EH (cell line): ENCODE measurements around the gene CFB.
"Not testable (repeated sequence)": the region's sequence is repeated elsewhere in the genome, so short reads cannot be mapped to it uniquely, and the experiment has no call there.

Experiments used
- DNase-seq: peaks from one replicate; pipeline ENCODE4 v3.0.0-alpha.2; 2015; ENCODE audit warnings: low read depth

Gene CFB

GRCh38 chr6:31971279-31971992 is 25.5 kb downstream of the CFB start:
- DNase-seq: no peak

DNA sequence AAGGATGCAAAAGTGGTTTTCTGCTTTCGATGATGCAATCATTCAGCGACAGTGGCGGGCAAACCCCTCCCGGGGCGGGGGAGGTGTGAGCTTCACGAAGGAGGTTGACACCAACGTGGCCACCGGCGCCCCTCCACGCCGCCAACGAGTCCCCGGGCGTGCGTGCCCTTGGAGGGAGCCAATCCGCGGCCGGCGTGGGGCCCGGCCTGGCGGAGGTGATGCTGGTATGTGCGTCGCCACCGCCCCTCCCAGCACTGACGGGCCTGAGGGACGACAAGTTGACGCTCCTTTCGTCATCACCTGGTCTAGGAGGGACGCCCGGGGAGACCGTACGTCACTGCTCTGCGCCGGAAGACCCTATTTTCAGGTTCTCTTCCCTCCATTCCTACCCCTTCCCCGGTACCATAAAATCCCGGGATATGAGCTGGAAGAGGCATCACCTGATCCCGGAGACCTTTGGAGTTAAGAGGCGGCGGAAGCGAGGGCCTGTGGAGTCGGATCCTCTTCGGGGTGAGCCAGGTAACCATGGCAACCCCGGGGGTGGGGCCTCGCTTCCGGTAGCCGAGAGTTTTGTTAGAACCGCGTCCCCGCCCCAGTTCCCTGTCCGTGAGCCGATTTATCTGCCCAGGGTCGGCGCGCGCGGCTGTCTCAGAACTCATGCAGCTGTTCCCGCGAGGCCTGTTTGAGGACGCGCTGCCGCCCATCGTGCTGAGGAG is 26.3 kb downstream of the CFB start, which contains the start of gene DXO:
DXO (minus strand) TSS at position 146 of the 716 bp plus-strand sequence. CDS start 463 bp downstream, outside the sequence.
- DNase-seq: peak; percentile 99

DNA sequence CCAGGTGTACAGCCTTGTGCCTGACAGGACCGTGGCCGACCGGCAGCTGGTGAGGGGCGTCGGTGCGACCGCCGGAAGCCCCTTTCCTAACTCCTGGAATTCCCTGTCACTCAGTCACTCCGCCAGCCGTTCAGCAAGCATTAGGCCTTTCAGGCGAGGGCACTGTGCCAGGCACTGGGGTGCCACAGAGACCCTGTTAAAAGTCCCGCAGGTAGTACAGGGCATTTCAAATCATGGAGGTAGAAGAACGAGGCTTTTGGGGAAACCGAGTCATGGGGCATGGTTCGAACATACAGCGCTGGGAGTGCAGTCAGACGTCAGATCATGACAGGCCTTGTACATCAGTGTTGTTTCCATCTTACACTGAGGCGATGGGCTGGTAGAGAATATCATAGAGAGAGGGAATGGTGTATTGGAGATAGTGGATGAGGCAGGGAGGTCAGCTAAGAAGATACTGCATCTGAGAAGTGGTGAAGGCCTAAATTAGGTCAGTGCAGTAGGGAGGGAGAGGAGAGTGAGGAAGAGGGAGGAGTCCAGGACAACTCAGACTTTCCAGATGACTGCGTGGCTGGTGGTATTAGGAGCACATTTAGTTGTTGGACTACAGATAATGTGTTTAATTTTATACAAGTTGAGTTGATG is 26.9 kb downstream of the CFB start:
- DNase-seq: peak; percentile 67

DNA sequence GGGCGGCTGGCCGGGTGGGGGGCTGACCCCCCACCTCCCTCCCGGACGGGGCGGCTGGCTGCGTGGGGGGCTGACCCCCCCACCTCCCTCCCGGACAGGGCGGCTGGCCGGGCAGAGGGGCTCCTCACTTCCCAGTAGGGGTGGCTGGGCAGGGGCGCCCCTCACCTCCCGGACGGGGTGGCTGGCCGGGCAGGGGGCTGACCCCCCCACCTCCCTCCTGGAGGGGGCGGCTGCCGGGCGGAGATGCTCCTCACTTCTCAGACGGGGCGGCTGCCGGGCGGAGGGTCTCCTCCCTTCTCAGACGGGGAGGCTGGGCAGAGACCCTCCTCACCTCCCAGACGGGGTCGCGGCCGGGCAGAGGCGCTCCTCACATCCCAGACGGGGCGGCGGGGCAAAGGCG is 30.2 kb downstream of the CFB start:
- not testable (repeated sequence) for DNase-seq

- no peak for DNase-seq
These were observed 32.0 kb downstream of the CFB start for GRCh38 chr6:31977816-31978431.

DNA sequence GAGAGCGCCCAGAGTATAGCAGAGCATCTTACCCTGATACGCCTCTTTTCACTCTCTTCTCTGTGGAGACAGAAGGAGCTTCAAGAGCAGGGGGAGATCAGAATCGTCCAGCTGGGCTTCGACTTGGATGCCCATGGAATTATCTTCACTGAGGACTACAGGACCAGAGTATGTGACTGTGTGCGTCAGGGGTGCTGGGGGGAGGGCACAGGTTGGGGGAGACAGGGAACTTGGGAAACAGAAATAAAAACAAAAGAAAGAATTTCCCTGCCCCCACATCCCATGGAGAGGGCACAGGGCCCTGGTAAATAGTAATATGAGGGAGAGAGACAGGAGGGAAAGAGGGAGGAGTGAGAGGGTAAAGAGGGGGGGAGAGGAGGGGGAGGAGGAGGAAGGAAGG is 32.9 kb downstream of the CFB start:
- no peak for DNase-seq

DNA sequence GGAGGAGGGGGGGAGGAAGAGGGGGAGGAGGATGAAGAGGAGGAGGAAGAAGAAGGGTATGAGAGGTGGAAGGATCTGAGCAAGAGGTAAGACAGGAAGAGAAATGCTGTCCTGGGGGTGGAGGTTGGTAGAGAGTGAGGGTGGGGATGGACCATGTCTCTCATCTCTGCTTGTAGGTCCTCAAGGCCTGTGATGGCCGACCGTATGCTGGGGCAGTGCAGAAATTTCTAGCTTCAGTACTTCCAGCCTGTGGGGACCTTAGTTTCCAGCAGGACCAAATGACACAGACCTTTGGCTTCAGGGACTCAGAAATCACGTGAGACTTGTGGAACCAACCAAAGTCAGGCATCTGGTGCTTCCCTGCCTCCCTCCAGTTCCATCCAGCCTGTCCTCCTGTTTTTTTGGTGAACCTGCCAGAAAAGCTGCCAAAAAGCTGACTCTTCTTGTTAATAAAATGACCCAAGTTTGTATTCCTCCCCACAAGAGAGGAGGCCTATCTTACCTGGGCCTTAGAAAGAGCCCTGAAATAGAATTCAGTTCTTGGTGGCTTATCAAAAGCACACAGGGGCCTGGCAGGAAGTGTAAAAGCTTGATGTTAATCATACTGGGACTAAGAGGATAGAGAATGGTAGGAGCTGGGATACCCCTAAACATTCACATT is 33.5 kb downstream of the CFB start:
- DNase-seq: no peak

DNA sequence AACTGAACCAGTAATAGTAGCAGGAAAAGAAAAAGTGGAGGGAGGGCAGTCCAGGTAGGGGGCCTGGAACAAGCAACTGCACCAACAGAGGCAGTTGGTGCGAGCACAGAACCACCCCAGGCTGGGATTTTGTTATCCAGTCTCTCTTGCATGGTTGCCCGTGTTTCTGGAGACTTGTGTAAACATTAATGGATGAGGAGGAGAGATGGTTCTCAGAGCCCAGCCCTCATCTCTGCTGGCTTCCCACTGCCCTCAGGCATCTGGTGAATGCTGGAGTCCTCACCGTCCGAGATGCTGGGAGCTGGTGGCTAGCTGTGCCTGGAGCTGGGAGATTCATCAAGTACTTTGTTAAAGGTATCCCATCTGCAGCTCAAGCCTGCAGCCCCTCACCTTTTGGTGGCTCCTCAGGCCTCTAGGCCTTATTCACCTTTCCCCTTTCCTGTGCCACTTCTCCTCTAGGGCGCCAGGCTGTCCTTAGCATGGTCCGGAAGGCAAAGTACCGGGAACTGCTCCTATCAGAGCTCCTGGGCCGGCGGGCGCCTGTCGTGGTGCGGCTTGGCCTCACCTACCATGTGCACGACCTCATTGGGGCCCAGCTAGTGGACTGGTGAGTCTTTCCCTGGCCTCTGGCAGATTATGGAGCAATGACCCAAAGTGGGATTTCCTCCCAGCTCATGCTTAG is 34.4 kb downstream of the CFB start:
- not testable (repeated sequence) for DNase-seq

GRCh38 chr6:31980998-31981397 is 35.1 kb downstream of the CFB start:
- not testable (repeated sequence) for DNase-seq

DNA sequence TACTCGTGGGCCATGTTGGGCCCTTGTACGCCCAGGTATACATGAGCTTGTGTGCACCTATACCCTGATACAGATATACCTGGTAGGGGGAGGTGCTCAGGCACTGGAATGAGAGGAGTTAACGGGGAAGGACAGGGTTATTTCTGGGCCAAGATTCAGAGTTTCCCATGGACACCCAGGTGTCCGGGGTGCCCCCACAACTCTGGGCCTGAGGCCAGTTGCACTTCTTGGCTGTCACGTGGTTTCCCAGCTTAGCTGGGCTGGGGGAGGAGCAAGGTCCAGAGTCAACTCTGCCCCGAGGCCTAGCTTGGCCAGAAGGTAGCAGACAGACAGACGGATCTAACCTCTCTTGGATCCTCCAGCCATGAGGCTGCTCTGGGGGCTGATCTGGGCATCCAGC is 35.8 kb downstream of the CFB start, which contains the start of gene C4A:
C4A (plus strand) TSS at position 314 of the 400 bp plus-strand sequence; CDS start at position 365, 51 bp downstream.
- DNase-seq: not testable (repeated sequence)

DNA sequence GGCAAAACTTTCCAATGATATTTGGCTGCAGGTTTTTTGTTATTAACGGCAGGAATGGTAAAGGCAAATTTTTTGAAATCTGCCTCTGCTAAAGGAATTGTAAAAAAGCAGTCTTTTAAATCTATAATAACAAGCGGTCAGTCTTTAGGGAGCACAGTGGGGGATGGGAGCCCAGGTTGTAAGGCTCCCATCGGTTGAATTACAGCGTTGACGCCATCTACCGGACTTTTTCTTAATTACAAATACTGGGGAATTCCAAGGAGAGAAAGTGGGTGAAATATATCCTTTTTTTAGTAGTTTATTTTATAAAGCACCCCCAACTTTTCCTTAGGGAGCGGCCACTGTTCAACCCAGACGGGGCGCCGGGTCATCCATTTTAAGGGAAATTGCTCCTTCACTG is 43.5 kb downstream of the CFB start:
- not testable (repeated sequence) for DNase-seq

- DNase-seq: not testable (repeated sequence)
These were observed 48.5 kb downstream of the CFB start for GRCh38 chr6:31994421-31994820.

GRCh38 chr6:31996385-31996784 is 50.5 kb downstream of the CFB start:
- not testable (repeated sequence) for DNase-seq
